K562 (cell line): ENCODE measurements around the gene CCR9. TPM values are rescaled to one million over a fixed set of nuclear protein-coding genes. Genes with fewer than 3 reads are reported as not detected.

Source experiments
- ATAC-seq: fragments of 200-7000 bp; cut with Tn5 transposase; 3 replicates; pipeline ENCODE4 v1.9.1; 2020; ENCODE audit warnings: moderate library complexity
- BruUV-seq: library from RNA; stranded (reverse); fragments of 400-500 nt; replicated peaks from 2 replicates; lab custom pipeline; 2021; lab: Mats Ljungman, UMichigan
- CTCF ChIA-PET: fragments of 300-600 bp; formaldehyde crosslinking; extraction: SDS; loops from one replicate; lab custom pipeline; 2021; ENCODE audit warnings: low intra/inter-chr PET ratio; lab: Yijun Ruan, JAX
- POLR2A ChIA-PET: fragments of 300-600, 350-650 bp; sonication (Branson Sonifier 250); formaldehyde crosslinking; extraction: SDS; loops from one replicate; lab custom pipeline; 2021; ENCODE audit warnings: antibody characterized with exemption, inconsistent platforms; lab: Yijun Ruan, JAX
- DNase-seq, 4 experiments: peaks; one replicate each; pipeline versions ENCODE4 v3.0.0 to v3.0.0-alpha.2; 2011 to 2018; ENCODE audit warnings: low spot score in 3 of 4, mixed read lengths in 3 of 4; ENCODE audit errors: extremely low read depth in 1 of 4
- FAIRE-seq: peaks from 2 replicates; lab custom pipeline; 2011; peaks lifted over from hg19 to GRCh38; lab: Jason Lieb, UNC
- H2AFZ ChIP-seq: 2 replicates; pipeline ENCODE4 v1.6.0; 2011; ENCODE audit warnings: low read depth, low read length, control low read depth, inconsistent platforms
- H3K27ac ChIP-seq: fragments of 200-600 bp; 3 replicates; pipeline ENCODE4 v1.8.0; 2011; ENCODE audit warnings: low read depth, mild to moderate bottlenecking, control low read depth, inconsistent platforms, low read length, moderate library complexity, mixed read lengths; ENCODE audit errors: extremely low read depth
- H3K27me3 ChIP-seq, 2 experiments: fragments of 300-600 bp in 1 of 2; 2 replicates in 1 of 2; 3 replicates in 1 of 2; pipeline versions ENCODE4 v1.6.0 to v1.8.0; 2011; ENCODE audit warnings: inconsistent platforms in 2 of 2, low read length in 2 of 2, mild to moderate bottlenecking in 1 of 2, mixed read lengths in 1 of 2, moderate library complexity in 1 of 2; ENCODE audit not compliant: control insufficient read depth in 2 of 2, insufficient read depth in 2 of 2
- H3K36me3 ChIP-seq: fragments of 300-600 bp; 3 replicates; pipeline ENCODE4 v1.8.0; 2011; ENCODE audit warnings: mild to moderate bottlenecking, low read length, inconsistent platforms; ENCODE audit not compliant: control insufficient read depth, insufficient read depth
- H3K4me1 ChIP-seq, 2 experiments: fragments of 200-600 bp in 1 of 2; replicated peaks in 1 of 2; 2 replicates in 1 of 2; 3 replicates in 1 of 2; pipeline versions ENCODE4 v1.5.1 to v1.8.0; 2011; ENCODE audit warnings: inconsistent platforms in 2 of 2, low read length in 2 of 2, mild to moderate bottlenecking in 1 of 2, mixed read lengths in 1 of 2, moderate library complexity in 1 of 2; ENCODE audit not compliant: control insufficient read depth in 2 of 2, insufficient read depth in 2 of 2
- H3K4me2 ChIP-seq: 2 replicates; pipeline ENCODE4 v1.6.1; 2011; ENCODE audit warnings: low read length, control low read depth, inconsistent platforms, mixed read lengths; ENCODE audit not compliant: insufficient read depth
- H3K4me3 ChIP-seq: fragments of 200-600 bp; sonication (generic), shearing (Covaris generic); 2 replicates; pipeline ENCODE4 v1.5.1; 2016; ENCODE audit warnings: control low read depth, inconsistent platforms
- H3K79me2 ChIP-seq: fragments of 200-600 bp; 3 replicates; pipeline ENCODE4 v1.8.0; 2011; ENCODE audit warnings: low read length, inconsistent platforms; ENCODE audit not compliant: control insufficient read depth, insufficient read depth
- H3K9ac ChIP-seq, 2 experiments: 2 replicates each; pipeline versions ENCODE4 v1.6.0 to v1.6.1; 2011; ENCODE audit warnings: low read depth in 2 of 2, low read length in 2 of 2, control low read depth in 1 of 2, inconsistent platforms in 1 of 2, mild to moderate bottlenecking in 1 of 2, mixed read lengths in 1 of 2; ENCODE audit not compliant: insufficient read depth in 1 of 2
- H3K9me1 ChIP-seq: one replicate; pipeline ENCODE4 v1.6.0; 2011; ENCODE audit warnings: inconsistent platforms, mild to moderate bottlenecking, low read length, moderate library complexity; ENCODE audit not compliant: control insufficient read depth, insufficient read depth
- H3K9me3 ChIP-seq: replicated peaks from 2 replicates; pipeline ENCODE4 v1.5.1; 2011; ENCODE audit warnings: low read depth, low read length, inconsistent platforms; ENCODE audit not compliant: control insufficient read depth, insufficient read depth
- H4K20me1 ChIP-seq: replicated peaks from 2 replicates; pipeline ENCODE4 v1.6.1; 2011; ENCODE audit warnings: low read length, inconsistent platforms, mixed read lengths; ENCODE audit not compliant: control insufficient read depth, insufficient read depth
- CBFA2T3 ChIP-seq: fragments of 450-650 bp; IDR thresholded peaks from 2 replicates; pipeline ENCODE4 v1.6.1; 2017
- FOXK2 ChIP-seq, 2 experiments: fragments of 450-650 bp; IDR thresholded peaks in 1 of 2; conservative IDR thresholded peaks in 1 of 2; 2 replicates each; pipeline ENCODE4 v1.6.1; 2016; ENCODE audit warnings: low read depth in 2 of 2, mild to moderate bottlenecking in 1 of 2
- GATA2 ChIP-seq: sonication (generic); formaldehyde crosslinking; IDR thresholded peaks from 2 replicates; pipeline ENCODE4 v1.4.0; 2020; ENCODE audit warnings: mild to moderate bottlenecking, missing genetic modification reagents
- HDAC2 ChIP-seq: fragments of 450-650 bp; IDR thresholded peaks from 2 replicates; pipeline ENCODE4 v1.6.1; 2016; ENCODE audit warnings: mild to moderate bottlenecking
- JUND ChIP-seq, 2 experiments: IDR thresholded peaks; 2 replicates in 1 of 2; 3 replicates in 1 of 2; pipeline ENCODE4 v1.6.1; 2011; ENCODE audit warnings: borderline replicate concordance in 2 of 2, low read depth in 2 of 2, low read length in 2 of 2, improper control_type of control experiment in 1 of 2, missing biosample characterization in 1 of 2, missing genetic modification characterization in 1 of 2, missing genetic modification reagents in 1 of 2
- L3MBTL2 ChIP-seq: fragments of 450-650 bp; IDR thresholded peaks from 2 replicates; pipeline ENCODE4 v1.6.1; 2016; ENCODE audit warnings: mild to moderate bottlenecking, moderate library complexity
- RCOR1 ChIP-seq, 2 experiments: IDR thresholded peaks; 2 replicates each; pipeline ENCODE4 v1.6.1; 2012; ENCODE audit warnings: low read depth in 2 of 2, low read length in 2 of 2, borderline replicate concordance in 1 of 2, improper control_type of control experiment in 1 of 2
- SOX6 ChIP-seq: fragments of 450-650 bp; IDR thresholded peaks from 2 replicates; pipeline ENCODE4 v1.6.1; 2014; ENCODE audit warnings: mild to moderate bottlenecking
- TAF15 ChIP-seq: fragments of 200-400 bp; formaldehyde crosslinking; IDR thresholded peaks from 2 replicates; pipeline ENCODE4 v1.6.1; 2017; ENCODE audit warnings: mild to moderate bottlenecking, low read depth, low read length, moderate library complexity
- TCF3 ChIP-seq: sonication (generic); formaldehyde crosslinking; IDR thresholded peaks from 2 replicates; pipeline ENCODE4 v1.4.0; 2020; ENCODE audit warnings: mild to moderate bottlenecking, missing genetic modification reagents
- TRIM24 ChIP-seq, 2 experiments: fragments of 450-650 bp; IDR thresholded peaks; 2 replicates each; pipeline ENCODE4 v1.6.1; 2016
- XRCC3 ChIP-seq: fragments of 450-650 bp; IDR thresholded peaks from 2 replicates; pipeline ENCODE4 v1.6.1; 2017; ENCODE audit warnings: mild to moderate bottlenecking, moderate library complexity
- ZFX ChIP-seq: sonication (generic); formaldehyde crosslinking; IDR thresholded peaks from 2 replicates; pipeline ENCODE4 v1.8.0; 2022; ENCODE audit warnings: mild to moderate bottlenecking, missing genetic modification reagents, moderate library complexity
- ZNF212 ChIP-seq: fragments of 450-650 bp; formaldehyde crosslinking; IDR thresholded peaks from 2 replicates; pipeline ENCODE4 v1.4.0; 2020; ENCODE audit warnings: mild to moderate bottlenecking
- ZNF592 ChIP-seq: fragments of 450-650 bp; IDR thresholded peaks from 2 replicates; pipeline ENCODE4 v1.6.1; 2017; ENCODE audit warnings: antibody characterized with exemption, mild to moderate bottlenecking
- ZNF655 ChIP-seq: fragments of 250-450 bp; sonication (Bioruptor Pico); IDR thresholded peaks from 2 replicates; pipeline ENCODE4 v1.5.0; 2021
- WGBS: fragments of 100-300 bp; shearing (Covaris generic); methylation state at CpG from one replicate; pipeline ENCODE4 v1.1.6; 2016; ENCODE audit warnings: low coverage, mixed read lengths; ENCODE audit not compliant: insufficient coverage; ENCODE audit errors: missing lambda C conversion rate; 5-methylcytosine and 5-hydroxymethylcytosine counted together
- in situ Hi-C: fragments of 300-500 bp; cut with MboI; formaldehyde crosslinking; loops from 4 replicates; pipeline ENCODE4 v1.15.0; 2018; ENCODE audit warnings: inconsistent platforms, mixed read lengths
- intact Hi-C: fragments of 100-400 bp; cut with micrococcal nuclease; formaldehyde crosslinking; loops from 2 replicates; pipeline ENCODE4 v1.14.2; 2022
- polyA plus RNA-seq, 8 experiments: library from polyadenylated mRNA; depleted of rRNA in 4 of 8; stranded (reverse) in 5 of 8; unstranded in 3 of 8; fragments of >200 nt; fragmentation: Nextera tagmentation in 2 of 8; fragmentation: Illumina TruSeq in 1 of 8; extraction: Ambion mirVana in 2 of 8; extraction: Trizol in 1 of 8; gene quantifications; 2 replicates each; pipeline versions ENCODE4 v1.2.1 to v1.2.3, GENCODE V29; 2011 to 2014; ENCODE audit warnings: inconsistent platforms in 1 of 8, missing spikeins in 1 of 8
- total RNA-seq, 7 experiments: library from RNA; depleted of rRNA in 6 of 7; stranded (reverse); fragments of >200 nt in 6 of 7; fragmentation: Illumina TruSeq in 2 of 7; extraction: Trizol in 2 of 7; gene quantifications; 2 replicates each; pipeline versions ENCODE4 v1.2.1 to v1.2.3, GENCODE V29; 2011 to 2021; ENCODE audit warnings: low replicate concordance in 1 of 7

Gene CCR9
- total and polyA plus RNA-seq, 9 of the 15 experiments (the other 6 are each of a cell fraction or from before 2014, with no cell fraction given), result not detected

- no peak overlapping the region for H3K27ac ChIP-seq
- no peaks in the 10 kb centered on the region for H4K20me1 ChIP-seq
- in situ Hi-C loops, result no loop called here
- H3K4me1 ChIP-seq, result peaks cover under 1 to 4% of the 10 kb centered on the region in 2 experiments; a peak in 2 of 5 replicates
- no peak overlapping the region for H3K9ac ChIP-seq
- H3K36me3 ChIP-seq, result no peaks in the 10 kb centered on the region
- no peaks in the 10 kb centered on the region for H3K79me2 ChIP-seq
- no TSS peak for BruUV-seq
- H3K27me3 ChIP-seq, result peaks cover 0 to 8% of the 10 kb centered on the region in 2 experiments; a peak in 2 of 5 replicates
- POLR2A ChIA-PET, result interaction anchor here (1.0 to 1.3 kb wide), 3 partner anchors 10 to 34 kb away, joined by 3 to 4 read pairs (median 3); no protein-coding TSS in a partner anchor
- CTCF ChIA-PET, result no interaction called here
- no peaks in the 10 kb centered on the region for H3K9me3 ChIP-seq
- H3K4me3 ChIP-seq, result no peak overlapping the region
- ATAC-seq (peak; percentile 69), DNase-seq (peak; percentile 30 to 58 (median 40)), FAIRE-seq (peak; percentile 68)
- H3K9me1 ChIP-seq, result no peaks in the 10 kb centered on the region
- H2AFZ ChIP-seq, result no peak overlapping the region
- WGBS, result 8% methylated on average over 5 of the region's 5 CpGs
- H3K4me2 ChIP-seq, result no peak overlapping the region
- intact Hi-C loops, result no loop called here
- TF ChIP-seq ZFX (CRISPR knock-in tag), result peak; percentile 51
- TF ChIP-seq RCOR1 (IDR thresholded peaks at IDR 0.05; ENCODE audit: borderline replicate concordance in 1 of 2, low read depth in 2 of 2, low read length in 2 of 2), result peak in 1 of 2 experiments; percentile 62; a peak in 1 of 4 replicates
- TF ChIP-seq HDAC2, result 0 out of 2 replicates have a peak, but pooled peaks have one; percentile 16
- peak; percentile 42; the same call in 1 of the 2 replicates for TF ChIP-seq GATA2
- no peak for TF ChIP-seq ZNF212 (CRISPR knock-in tag)
- peak in 1 of 2 experiments; percentile 50; a peak in 1 of 4 replicates for TF ChIP-seq FOXK2 (conservative IDR thresholded peaks at IDR 0.05 in 1 of 2, IDR thresholded peaks at IDR 0.05 in 1 of 2; ENCODE audit: low read depth in 2 of 2)
- TF ChIP-seq ZNF655, result no peak
- 0 out of 2 replicates have a peak, but pooled peaks have one; percentile 15 for TF ChIP-seq JUND (IDR thresholded peaks at IDR 0.05; ENCODE audit: borderline replicate concordance, low read depth, low read length)
- TF ChIP-seq JUND (tag; IDR thresholded peaks at IDR 0.05; ENCODE audit: borderline replicate concordance, low read depth, low read length), result peak; percentile 50; the same call in 1 of the 3 replicates
- TF ChIP-seq TAF15, result no peak
- TF ChIP-seq TCF3 (CRISPR knock-in tag), result peak; percentile 57
- peak; percentile 50; the same call in 1 of the 2 replicates for TF ChIP-seq SOX6
- TF ChIP-seq ZNF592, result 0 out of 2 replicates have a peak, but pooled peaks have one; percentile 16
- TF ChIP-seq L3MBTL2, result peak; percentile 87
- TF ChIP-seq TRIM24 (IDR thresholded peaks at IDR 0.05), result peak in 1 of 2 experiments; percentile 59; a peak in 2 of 4 replicates
- TF ChIP-seq CBFA2T3, result peak; percentile 77
- no peak for TF ChIP-seq XRCC3
Observed at GRCh38 chr3:45874677-45875346, 11.5 kb upstream of the CCR9 start.
